ENCODE data around the gene LTC4S. TPM values are rescaled to one million over a fixed set of nuclear protein-coding genes. Genes with fewer than 3 reads are reported as not detected.
"Not testable (repeated sequence)": the region's sequence is repeated elsewhere in the genome, so short reads cannot be mapped to it uniquely, and the experiment has no call there.

Gene LTC4S
- total RNA-seq, 4 donors from 2014 or later, result 4.1 to 22.9 (median 13.6) TPM; not detected in 1

GRCh38 chr5:179832039-179832745 is 38.4 kb downstream of the LTC4S start:
- Histone ChIP-seq H3K4me1 (no peaks in the 10 kb centered on the region), H3K27me3 (no peaks in the 10 kb centered on the region), H3K27ac (no peak overlapping the region), H3K4me3 (no peak overlapping the region), H3K36me3 (no peaks in the 10 kb centered on the region), H3K9me3 (no peaks in the 10 kb centered on the region)
- no peak for DNase-seq
- intact Hi-C loops (cut with DNase I; ENCODE audit: low total_unique reads), result no loop called here
- TF ChIP-seq POLR2A (IDR thresholded peaks at IDR 0.05) (no peak), CTCF (IDR thresholded peaks at IDR 0.05) (no peak)

GRCh38 chr5:179833056-179833708 is 39.4 kb downstream of the LTC4S start:
- TF ChIP-seq CTCF (IDR thresholded peaks at IDR 0.05) (no peak), POLR2A (IDR thresholded peaks at IDR 0.05) (no peak)
- Histone ChIP-seq H3K9me3 (no peaks in the 10 kb centered on the region), H3K27me3 (no peaks in the 10 kb centered on the region), H3K4me1 (no peaks in the 10 kb centered on the region), H3K27ac (no peak overlapping the region), H3K4me3 (no peak overlapping the region), H3K36me3 (no peaks in the 10 kb centered on the region)
- intact Hi-C loops (cut with DNase I; ENCODE audit: low total_unique reads), result no loop called here
- no peak for DNase-seq

- intact Hi-C loops (cut with DNase I; ENCODE audit: low total_unique reads), result no loop called here
- no peaks in the 10 kb centered on the region for H3K36me3 ChIP-seq
- H3K27ac ChIP-seq, result no peak overlapping the region
These were observed 39.9 kb downstream of the LTC4S start for GRCh38 chr5:179833709-179834070.

GRCh38 chr5:179834120-179834519 is 40.3 kb downstream of the LTC4S start:
- H3K27me3 ChIP-seq, result no peaks in the 10 kb centered on the region

More at GRCh38 chr5:179833709-179834070, 39.9 kb downstream of the LTC4S start:
- H3K4me3 ChIP-seq, result no peak overlapping the region
- H3K27me3 ChIP-seq, result no peaks in the 10 kb centered on the region
- H3K4me1 ChIP-seq, result no peaks in the 10 kb centered on the region
- TF ChIP-seq POLR2A (IDR thresholded peaks at IDR 0.05) (no peak), CTCF (IDR thresholded peaks at IDR 0.05) (no peak)
- no peaks in the 10 kb centered on the region for H3K9me3 ChIP-seq
- DNase-seq, result no peak

GRCh38 chr5:179834871-179835270 is 41.1 kb downstream of the LTC4S start:
- H3K4me3 ChIP-seq; intact Hi-C loops (cut with DNase I; ENCODE audit: low total_unique reads); H3K27me3 ChIP-seq; DNase-seq; H3K27ac ChIP-seq; H3K36me3 ChIP-seq; H3K4me1 ChIP-seq; H3K9me3 ChIP-seq: not testable (repeated sequence)

More at GRCh38 chr5:179834120-179834519, 40.3 kb downstream of the LTC4S start:
- no peak for DNase-seq
- Histone ChIP-seq H3K9me3 (no peaks in the 10 kb centered on the region), H3K36me3 (no peaks in the 10 kb centered on the region), H3K4me3 (no peak overlapping the region), H3K4me1 (no peaks in the 10 kb centered on the region), H3K27ac (no peak overlapping the region)
- intact Hi-C loops (cut with DNase I; ENCODE audit: low total_unique reads), result no loop called here
- TF ChIP-seq CTCF (IDR thresholded peaks at IDR 0.05) (no peak), POLR2A (IDR thresholded peaks at IDR 0.05) (no peak)

All from uterus (tissue), 4 donors.